Inflammatory macrophage (primary cell): Measurements from ENCODE around the gene ARHGAP45.
A peak's percentile ranks its signal among the peaks of the same experiment; 100 is the strongest.

Experiments used
- DNase-seq, 2 donors: peaks; one replicate each; pipeline ENCODE4 v3.0.0-alpha.2; 2020 to 2022

The ARHGAP45 gene

GRCh38 chr19:1055886-1056620 is 10.9 kb upstream of the ARHGAP45 start:
- DNase-seq = no peak

- peak; percentile 35 to 45 for DNase-seq
Observed at GRCh38 chr19:1057176-1057855, 9.7 kb upstream of the ARHGAP45 start.

- no peak for DNase-seq
Observed at GRCh38 chr19:1058112-1058511, 8.9 kb upstream of the ARHGAP45 start.

- no peak for DNase-seq
Observed at GRCh38 chr19:1060689-1061088, 6.3 kb upstream of the ARHGAP45 start.

GRCh38 chr19:1061987-1062386 is 5.0 kb upstream of the ARHGAP45 start:
- no peak for DNase-seq

GRCh38 chr19:1062387-1063029 is 4.5 kb upstream of the ARHGAP45 start:
- DNase-seq = no peak

- peak; percentile 68 to 73 for DNase-seq
Observed at GRCh38 chr19:1063030-1063908, 3.7 kb upstream of the ARHGAP45 start.

GRCh38 chr19:1063909-1064660 is 2.9 kb upstream of the ARHGAP45 start:
- no peak for DNase-seq

GRCh38 chr19:1064661-1065605 is 2.0 kb upstream of the ARHGAP45 start:
- peak; percentile 74 to 78 for DNase-seq

GRCh38 chr19:1065606-1066109 is 1.3 kb upstream of the ARHGAP45 start:
- DNase-seq = no peak

- no peak for DNase-seq
Observed at GRCh38 chr19:1066251-1066747, 668 bp upstream of the ARHGAP45 start.

GRCh38 chr19:1067341-1067957 is 482 bp downstream of the ARHGAP45 start:
- no peak for DNase-seq

- peak; percentile 72 for DNase-seq
Observed at GRCh38 chr19:1068009-1069001, 1.3 kb downstream of the ARHGAP45 start.

- DNase-seq = peak; percentile 95 to 97
Observed at GRCh38 chr19:1069009-1069779, 2.2 kb downstream of the ARHGAP45 start.

GRCh38 chr19:1070576-1070930 is 3.6 kb downstream of the ARHGAP45 start:
- no peak for DNase-seq

GRCh38 chr19:1070931-1071791 is 4.2 kb downstream of the ARHGAP45 start:
- no peak for DNase-seq
